LNCaP clone FGC (cell line): ENCODE measurements around the gene SLC7A10.
"Not testable (repeated sequence)": the region's sequence is repeated elsewhere in the genome, so short reads cannot be mapped to it uniquely, and the experiment has no call there.

Experiments
- DNase-seq: peaks from one replicate; pipeline ENCODE4 v3.0.0-alpha.2; 2011; ENCODE audit warnings: low read depth
- H3K4me3 ChIP-seq: 2 replicates; pipeline ENCODE4 v1.5.1; 2011; ENCODE audit warnings: mild to moderate bottlenecking, low read depth, low read length, control low read depth
- CTCF ChIP-seq: IDR thresholded peaks from 2 replicates; pipeline ENCODE4 v1.5.1; 2012; ENCODE audit warnings: mild to moderate bottlenecking; ENCODE audit not compliant: control insufficient read depth, insufficient read depth; ENCODE audit errors: extremely low read depth

SLC7A10 gene

GRCh38 chr19:33226550-33227241 is 1.0 kb upstream of the SLC7A10 start:
- H3K4me3 ChIP-seq: no peak overlapping the region
- no peak for DNase-seq
- TF ChIP-seq CTCF: no peak

DNA sequence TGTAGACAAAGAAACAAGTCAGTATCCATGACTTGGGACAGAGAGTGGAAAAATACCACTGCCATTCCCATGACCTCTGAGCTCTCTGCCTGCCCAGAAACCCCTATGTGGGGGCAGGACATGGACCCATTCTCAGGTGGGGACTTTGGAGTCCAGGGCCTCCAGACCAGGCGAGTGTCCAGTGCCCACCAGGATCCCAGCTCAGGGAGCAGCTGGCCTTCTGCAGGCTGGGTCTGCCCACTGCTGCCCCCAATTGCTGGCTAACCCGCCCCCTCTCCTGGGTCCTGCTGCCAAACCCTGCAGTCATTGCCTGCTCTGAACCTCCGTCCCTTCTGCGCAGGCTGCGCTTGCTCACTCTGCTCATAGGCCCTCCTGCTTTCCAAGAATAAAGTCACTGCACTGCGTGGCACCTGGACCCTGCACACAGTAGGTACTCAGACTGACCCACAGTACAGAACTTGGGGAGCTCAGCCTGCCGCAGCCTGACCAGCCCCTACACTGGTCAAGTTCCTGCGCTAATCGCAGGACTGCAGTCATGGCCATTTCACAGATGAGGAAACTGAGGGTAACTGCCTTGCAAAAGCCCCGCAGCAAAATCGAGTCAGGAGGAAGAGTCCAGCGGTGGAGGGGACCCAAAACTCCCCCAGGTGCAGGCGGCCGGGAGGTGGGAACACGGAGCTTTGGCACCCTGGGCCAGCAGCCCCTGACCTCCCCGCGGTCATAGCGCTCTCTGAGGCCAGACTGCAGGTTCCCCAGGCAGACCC is 774 bp downstream of the SLC7A10 start:
- DNase-seq: no peak
- TF ChIP-seq CTCF: no peak
- no peak overlapping the region for H3K4me3 ChIP-seq

- DNase-seq, H3K4me3 ChIP-seq: not testable (repeated sequence)
Observed at GRCh38 chr19:33222255-33222654, 3.4 kb downstream of the SLC7A10 start.

- no peak overlapping the region for H3K4me3 ChIP-seq
- TF ChIP-seq CTCF: no peak
- no peak for DNase-seq
Observed at GRCh38 chr19:33221638-33222037, 4.0 kb downstream of the SLC7A10 start.

DNA sequence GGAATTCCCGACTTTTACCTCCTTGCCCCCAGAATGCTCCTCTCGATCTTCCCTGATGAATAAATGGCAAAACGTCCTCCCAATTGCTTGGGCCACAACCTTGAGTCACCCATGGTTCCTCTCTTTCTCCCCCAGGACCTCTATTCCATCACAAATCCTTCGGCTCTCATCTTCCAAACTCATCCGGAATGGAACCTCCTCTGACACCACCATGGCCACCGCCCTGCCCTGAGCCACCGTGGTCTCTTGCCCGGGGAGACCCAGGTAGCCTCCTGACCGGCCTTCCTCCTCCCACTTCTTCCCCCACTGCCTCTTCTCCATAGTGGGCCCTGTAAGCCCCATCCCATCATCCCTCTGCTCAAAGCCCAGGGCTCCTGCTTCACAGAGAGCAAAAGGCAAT is 4.9 kb downstream of the SLC7A10 start:
- no peak for DNase-seq
- TF ChIP-seq CTCF: no peak
- no peak overlapping the region for H3K4me3 ChIP-seq

GRCh38 chr19:33220115-33220514 is 5.5 kb downstream of the SLC7A10 start:
- no peak overlapping the region for H3K4me3 ChIP-seq
- TF ChIP-seq CTCF: no peak
- no peak for DNase-seq

- no peak; the same call in 1 of the 2 replicates for TF ChIP-seq CTCF
- no peak overlapping the region for H3K4me3 ChIP-seq
- DNase-seq: no peak
Observed at GRCh38 chr19:33219261-33219815, 6.3 kb downstream of the SLC7A10 start.
